GM12873 (cell line): ENCODE results near the gene GPS1.

Experiments
- TF ChIP-seq, protein P1 (sequence below): IDR thresholded peaks from 2 replicates; pipeline ENCODE4 v1.5.1; 2012; ENCODE audit warnings: low read depth, mild to moderate bottlenecking, moderate library complexity, low read length, control low read depth; ENCODE audit not compliant: insufficient read depth; ENCODE audit errors: missing control alignments

The GPS1 gene

DNA sequence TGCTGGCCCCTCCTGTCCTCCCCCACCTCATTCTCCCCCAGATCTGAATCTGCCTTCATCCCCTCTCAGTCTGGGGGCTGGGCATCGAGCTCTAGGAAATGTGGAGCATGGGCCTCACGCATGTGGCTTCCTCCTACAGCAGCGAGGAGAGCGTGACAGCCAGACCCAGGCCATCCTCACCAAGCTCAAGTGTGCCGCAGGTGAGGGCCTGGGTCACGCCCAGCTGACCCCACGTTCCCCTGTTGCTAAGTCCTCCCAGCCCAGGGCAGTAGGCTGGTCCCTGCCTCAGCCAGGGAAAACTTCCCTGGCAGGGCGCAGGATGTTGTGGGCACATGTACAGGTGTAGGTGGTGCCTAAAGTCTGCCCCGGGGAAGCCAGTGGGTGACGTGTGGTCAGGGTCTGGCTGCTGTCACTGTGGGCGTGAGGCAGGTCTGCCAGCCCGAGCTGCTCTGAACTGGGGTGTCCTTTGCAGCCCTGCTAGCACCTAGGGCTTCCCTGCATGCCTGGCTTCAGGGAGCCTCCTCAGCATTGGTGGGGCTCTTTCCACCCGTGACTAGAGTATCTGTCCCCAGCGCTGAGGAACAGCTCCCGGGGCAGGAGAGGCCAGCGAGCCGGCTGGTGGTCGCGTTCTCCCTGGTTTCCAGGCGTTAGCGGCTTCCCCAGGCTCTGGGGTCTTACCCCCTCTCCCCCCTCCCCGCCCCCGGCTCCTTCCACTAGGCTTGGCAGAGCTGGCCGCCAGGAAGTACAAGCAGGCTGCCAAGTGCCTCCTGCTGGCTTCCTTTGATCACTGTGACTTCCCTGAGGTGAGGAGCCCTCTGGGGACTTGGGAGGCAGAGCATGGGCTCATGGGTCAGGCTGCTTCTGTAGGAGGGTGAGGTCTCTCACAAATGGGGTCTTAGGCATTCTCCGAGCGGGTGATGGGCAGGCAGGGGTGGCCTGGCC, 3.6 kb downstream of the GPS1 start:
- TF ChIP-seq, protein P1, sequence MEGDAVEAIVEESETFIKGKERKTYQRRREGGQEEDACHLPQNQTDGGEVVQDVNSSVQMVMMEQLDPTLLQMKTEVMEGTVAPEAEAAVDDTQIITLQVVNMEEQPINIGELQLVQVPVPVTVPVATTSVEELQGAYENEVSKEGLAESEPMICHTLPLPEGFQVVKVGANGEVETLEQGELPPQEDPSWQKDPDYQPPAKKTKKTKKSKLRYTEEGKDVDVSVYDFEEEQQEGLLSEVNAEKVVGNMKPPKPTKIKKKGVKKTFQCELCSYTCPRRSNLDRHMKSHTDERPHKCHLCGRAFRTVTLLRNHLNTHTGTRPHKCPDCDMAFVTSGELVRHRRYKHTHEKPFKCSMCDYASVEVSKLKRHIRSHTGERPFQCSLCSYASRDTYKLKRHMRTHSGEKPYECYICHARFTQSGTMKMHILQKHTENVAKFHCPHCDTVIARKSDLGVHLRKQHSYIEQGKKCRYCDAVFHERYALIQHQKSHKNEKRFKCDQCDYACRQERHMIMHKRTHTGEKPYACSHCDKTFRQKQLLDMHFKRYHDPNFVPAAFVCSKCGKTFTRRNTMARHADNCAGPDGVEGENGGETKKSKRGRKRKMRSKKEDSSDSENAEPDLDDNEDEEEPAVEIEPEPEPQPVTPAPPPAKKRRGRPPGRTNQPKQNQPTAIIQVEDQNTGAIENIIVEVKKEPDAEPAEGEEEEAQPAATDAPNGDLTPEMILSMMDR, result no peak

DNA sequence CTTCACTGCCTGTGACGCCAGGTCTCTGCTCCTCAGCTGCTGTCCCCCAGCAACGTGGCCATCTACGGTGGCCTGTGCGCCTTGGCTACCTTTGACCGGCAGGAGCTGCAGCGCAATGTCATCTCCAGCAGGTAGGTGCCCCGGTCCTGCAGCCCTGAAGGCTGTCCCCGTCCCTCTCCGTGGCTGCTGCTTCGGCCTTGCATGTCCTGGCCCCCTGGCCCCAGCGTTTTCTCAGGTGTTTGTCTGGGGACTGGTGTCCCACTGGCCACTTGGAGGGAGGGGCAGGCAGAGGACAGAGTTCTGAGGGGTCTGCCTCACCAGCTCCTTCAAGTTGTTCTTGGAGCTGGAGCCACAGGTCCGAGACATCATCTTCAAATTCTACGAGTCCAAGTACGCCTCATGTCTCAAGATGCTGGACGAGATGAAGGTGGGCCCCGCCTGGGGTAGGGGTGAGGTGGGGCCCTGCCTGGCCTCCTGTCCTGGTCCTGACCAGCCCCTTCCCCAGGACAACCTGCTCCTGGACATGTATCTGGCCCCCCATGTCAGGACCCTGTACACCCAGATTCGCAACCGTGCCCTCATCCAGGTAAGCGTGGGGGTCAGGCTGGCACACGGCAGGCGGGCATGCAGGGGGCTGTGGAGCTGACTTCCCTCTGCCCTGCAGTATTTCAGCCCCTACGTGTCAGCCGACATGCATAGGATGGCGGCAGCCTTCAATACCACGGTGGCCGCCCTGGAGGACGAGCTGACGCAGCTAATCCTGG, 4.4 kb downstream of the GPS1 start:
- TF ChIP-seq, protein P1, result no peak

DNA sequence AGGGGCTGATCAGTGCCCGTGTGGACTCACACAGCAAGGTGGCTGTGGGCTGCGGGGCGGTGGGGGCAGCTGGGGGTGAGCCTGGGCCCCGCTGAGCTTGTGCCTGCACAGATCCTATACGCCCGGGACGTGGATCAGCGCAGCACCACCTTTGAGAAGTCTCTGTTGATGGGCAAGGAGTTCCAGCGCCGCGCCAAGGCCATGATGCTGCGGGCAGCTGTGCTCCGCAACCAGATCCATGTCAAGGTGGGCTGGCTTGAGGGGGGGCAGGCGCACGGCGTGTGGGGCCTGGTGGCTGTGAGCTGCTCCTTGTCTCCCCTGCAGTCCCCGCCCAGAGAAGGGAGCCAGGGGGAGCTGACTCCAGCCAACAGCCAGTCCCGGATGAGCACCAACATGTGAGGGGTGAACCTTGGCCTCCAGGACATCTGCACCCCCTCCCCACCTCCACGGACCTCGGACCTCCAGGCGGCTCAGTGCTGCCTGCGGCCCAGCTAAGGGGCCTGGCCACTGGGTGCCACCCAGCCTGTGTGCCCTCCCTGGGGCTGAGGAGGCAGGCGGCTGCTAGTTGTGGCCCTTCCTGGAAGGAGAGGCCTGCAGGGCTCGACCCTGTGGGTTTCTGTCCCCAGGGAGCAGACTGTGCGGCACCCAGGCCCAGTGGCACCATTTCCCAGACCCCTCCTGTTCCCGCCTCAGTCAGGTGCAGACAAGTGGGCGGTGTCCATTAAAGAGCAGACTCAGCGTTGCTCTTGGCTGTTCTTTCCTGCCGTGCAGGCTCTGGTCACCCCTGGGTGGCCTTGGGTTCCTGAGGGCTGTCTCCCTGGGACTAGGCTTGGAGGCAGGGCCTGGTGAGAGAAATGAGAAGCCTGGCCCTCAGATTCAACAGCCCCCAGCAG, 5.3 kb downstream of the GPS1 start:
- TF ChIP-seq, protein P1, result no peak

DNA sequence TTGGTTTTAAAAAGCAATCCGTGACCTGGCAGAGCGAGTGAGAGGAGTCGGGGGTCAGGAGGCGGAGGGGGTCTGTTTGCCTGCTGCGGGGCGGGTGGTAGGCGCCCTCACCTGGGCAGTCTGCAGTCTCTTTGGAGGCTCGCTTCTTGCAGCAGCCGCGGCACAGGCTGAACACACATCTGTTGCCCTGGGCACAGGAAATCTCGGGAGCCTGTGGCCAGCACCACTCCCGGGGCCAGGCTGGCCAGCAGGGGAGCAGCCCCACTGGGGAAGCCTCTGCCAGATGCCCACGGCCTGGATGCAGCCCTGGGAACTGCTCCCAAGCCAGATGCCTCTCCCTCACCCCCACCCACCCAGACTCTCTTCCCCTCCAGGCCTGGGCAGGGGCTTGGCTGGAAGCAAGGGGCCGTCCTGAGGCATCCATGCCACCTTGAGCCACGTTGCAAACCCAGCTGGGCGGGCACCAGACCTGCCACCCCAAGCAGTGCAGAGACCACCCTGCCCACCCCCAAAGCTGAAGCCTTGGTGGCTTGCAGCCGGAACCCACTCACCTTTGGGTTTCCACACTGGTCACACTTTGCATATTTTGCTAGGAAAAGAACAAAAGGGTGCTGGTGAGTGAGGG, 6.6 kb downstream of the GPS1 start:
- TF ChIP-seq, protein P1, result no peak

DNA sequence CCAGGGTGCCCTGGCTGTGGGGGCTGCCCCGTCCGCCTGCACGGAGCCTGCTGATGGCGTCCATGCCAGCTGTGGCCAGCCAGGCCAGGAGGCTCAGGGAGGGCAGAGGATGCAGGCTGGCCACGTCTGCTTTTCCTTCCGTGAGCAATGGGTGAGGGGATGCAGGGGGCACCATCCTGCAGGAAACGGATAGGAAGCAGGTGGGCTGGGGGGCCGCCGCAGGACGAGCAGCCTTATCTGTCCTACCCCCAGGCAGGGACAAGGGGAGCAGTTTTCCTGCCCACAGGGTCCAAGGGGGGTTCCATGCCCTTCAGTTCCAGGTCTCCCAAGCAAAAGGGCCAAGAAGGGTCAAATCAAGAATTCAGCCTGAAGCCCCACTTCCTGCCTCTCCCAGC, 7.2 kb downstream of the GPS1 start:
- TF ChIP-seq, protein P1, result no peak

DNA sequence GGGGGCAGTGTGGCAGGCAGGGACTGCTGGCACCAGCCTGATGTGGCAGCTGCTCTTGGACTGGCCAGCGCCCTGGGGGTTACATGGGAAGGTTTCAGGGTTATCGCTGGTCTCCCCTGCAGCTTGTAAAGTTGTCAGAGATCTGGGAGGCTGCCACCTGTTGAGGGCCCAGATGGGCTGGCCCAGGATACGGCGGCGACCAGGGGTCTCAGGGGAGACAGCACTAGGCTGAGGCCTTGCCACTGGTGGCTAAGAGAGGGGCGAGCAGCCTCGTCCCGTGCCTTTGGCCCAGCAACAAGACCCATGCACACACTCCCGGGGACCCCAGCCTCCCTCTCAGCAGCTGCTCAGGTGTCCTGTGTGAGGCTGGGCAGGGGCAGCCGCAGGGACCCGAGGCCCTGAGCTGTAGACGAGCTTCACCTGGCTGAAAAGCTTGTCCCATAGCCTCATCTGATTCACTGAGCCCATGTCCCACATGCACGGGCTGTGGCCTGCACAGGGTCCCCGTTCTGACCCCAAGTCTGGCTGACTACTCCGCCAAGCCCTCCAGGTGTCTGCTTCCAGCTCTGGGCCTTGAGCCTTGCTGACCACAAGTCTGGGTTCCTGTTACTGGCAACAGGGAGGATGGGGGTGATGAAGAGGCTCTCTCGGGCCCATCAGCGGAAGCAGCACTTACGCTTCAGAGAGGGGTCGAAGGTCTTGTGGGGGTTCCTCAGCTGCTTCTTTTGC, 7.7 kb downstream of the GPS1 start:
- TF ChIP-seq, protein P1, result no peak
